Measurements from ENCODE around the gene RNF4.
"Not testable (repeated sequence)": the region's sequence is repeated elsewhere in the genome, so short reads cannot be mapped to it uniquely, and the experiment has no call there.

Gene RNF4

DNA sequence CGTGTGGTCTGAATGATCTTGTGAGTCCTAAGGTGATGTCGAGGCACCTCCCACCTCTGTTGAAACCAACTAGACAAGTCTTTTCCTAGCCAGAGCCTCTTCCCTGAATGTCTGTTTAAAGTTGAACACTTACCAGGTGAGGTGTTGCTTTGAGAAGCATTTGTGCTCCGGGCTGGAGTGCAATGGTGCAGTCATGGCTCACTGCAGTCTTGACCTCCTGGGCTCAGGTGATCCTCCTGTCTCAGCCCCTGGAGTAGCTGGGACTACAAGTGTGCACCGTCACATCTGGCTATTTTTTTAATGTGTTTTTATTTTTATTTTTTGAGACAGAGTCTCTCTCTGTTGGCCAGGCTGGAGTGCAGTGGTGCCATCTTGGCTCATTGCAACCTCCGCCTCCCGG, 18.1 kb downstream of the RNF4 start:
- DNase-seq (ENCODE audit: low spot score) = no peak

GRCh38 chr4:2487632-2488031, 18.7 kb downstream of the RNF4 start:
- DNase-seq (ENCODE audit: low spot score) = no peak

- no peak for DNase-seq (ENCODE audit: low spot score)
Observed at GRCh38 chr4:2489081-2489805, 20.3 kb downstream of the RNF4 start.

DNA sequence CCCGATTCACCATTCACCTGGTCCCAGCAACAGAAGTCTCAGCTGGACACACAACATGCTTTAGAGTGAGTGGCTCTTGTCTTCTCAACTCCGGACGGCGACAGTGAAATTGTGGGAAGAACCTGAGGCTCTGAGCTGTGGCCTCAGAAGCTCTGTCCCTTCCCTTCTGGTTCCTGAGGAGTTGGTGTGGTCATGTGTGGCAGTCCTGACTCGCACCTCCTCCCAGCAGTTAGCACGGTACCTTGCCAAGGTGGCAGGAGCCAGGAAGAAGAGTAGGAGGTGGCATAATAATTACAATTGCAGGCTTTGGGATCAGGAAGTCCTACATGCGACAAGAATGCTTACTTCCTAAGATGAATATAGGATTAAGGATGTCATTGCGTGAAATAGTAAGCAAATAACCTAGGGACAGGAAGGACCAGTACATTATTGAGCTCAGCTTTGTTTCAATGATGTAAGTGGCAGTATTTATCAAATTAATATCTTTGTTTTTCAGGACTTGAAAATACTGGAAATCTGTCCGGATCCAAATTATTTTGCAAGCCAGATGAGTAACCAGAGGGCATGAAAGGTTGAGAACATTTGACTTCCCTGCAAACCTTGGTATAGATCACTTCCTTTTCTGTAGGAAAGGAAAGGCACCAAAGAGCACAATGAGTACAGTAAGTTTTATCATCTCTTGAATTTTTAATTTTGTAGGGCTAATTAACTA, 21.1 kb downstream of the RNF4 start:
- DNase-seq (ENCODE audit: low spot score) = no peak

- DNase-seq (ENCODE audit: low spot score) = no peak
Observed at GRCh38 chr4:2492970-2493369, 24.1 kb downstream of the RNF4 start.

DNA sequence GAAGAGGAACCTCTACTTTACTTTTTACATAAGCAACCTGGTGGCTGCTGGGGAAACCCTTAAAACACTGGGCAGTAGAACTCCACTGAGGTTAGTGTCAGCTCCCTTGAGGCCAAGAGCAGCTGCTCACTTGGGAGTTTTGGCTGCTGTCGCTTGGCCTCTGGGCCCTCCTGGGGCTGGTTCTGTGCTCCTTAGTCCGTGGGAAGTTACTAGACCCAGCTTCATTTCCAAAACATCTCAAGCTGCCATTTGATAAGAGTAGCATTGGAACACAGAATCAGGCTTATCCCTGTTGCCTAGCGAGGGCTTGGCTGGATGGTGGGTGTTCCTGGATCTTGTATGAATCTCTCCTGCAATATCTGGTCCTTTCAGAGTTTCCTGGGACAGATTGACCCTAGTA, 26.1 kb downstream of the RNF4 start:
- DNase-seq (ENCODE audit: low spot score) = no peak

- no peak for DNase-seq (ENCODE audit: low spot score)
Observed at GRCh38 chr4:2497324-2497723, 28.4 kb downstream of the RNF4 start.

DNA sequence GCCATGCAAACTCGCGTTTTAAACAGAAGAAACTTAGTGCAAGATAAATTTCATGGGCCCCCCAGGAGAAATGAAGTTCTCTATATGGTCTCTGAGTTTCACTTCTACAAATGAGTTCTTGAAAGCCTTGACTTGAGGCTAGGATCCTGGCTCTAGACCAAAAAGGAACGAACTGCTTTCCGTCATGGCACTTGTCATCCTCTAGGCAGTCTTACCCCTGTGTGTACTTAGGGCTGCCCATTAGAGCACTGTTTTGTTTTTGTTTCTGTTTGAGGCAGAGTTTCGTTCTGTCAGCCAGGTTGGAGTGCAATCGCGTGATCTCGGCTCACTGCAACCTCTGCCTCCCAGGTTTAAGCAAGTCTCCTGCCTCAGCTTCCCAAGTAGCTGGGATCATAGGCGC, 29.0 kb downstream of the RNF4 start:
- no peak for DNase-seq (ENCODE audit: low spot score)

DNA sequence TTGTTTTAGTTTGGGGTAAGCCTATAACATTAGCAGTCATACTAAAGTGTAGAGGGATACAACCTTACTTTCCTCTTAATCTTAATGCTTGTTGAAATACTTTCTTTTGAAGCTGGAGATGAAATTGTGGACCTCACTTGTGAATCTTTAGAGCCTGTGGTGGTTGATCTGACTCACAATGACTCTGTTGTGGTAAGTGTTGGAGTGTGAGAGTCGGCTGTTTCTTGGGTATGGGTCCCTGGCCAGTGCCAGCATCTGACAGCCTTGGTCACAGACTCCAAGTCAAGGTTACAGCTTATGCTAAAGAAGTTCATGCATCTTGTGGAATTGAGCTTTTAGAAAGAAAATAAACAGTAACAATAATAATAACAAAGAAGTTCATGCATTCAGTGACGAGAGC, 31.6 kb downstream of the RNF4 start:
- DNase-seq (ENCODE audit: low spot score) = no peak

DNA sequence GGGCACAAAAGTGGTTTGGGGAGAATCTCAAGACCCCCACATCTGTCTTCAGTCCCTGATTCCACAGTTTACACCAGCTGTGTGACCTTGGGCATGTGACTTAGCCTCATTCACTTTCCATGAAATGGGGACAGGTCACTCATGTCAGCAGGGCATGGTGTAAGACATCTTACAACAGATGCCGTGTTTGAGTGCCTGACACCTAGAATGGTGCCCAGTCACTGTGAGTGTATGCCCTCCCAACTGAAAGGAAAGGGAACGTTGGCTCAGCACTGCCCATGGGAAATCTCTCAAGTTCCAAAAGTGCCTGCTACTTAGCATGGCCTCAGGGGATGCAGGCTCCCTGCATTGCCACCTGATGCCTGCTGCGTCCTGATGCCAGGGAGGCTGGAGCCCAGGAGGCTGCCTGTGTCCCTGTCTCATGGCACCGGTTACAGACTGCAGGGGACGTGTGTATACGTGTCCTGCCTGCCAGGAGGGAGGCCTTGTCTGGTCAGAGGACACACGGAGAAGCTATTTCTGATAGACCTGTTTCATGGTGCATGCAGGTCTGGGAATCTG, 32.2 kb downstream of the RNF4 start:
- DNase-seq (ENCODE audit: low spot score) = no peak

DNA sequence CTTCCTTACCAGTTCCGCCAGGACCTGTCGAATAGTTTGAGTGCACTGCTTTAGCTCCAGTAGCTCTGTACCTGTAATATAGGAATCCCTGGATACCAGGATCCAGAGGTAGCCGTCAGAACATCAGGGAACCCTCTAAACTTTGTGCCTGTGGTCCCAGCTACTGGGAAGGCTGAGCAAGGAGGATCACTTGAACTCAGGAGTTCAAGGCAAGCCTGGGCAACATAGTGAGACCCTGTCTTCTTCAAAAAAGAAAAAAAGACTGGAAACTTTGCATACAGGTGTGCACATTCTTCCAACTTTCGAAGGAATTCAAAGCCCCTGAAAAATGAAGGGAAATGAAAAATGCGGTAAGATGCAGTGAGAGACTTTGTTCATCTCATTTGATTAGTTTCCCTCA, 34.9 kb downstream of the RNF4 start:
- no peak for DNase-seq (ENCODE audit: low spot score)

DNA sequence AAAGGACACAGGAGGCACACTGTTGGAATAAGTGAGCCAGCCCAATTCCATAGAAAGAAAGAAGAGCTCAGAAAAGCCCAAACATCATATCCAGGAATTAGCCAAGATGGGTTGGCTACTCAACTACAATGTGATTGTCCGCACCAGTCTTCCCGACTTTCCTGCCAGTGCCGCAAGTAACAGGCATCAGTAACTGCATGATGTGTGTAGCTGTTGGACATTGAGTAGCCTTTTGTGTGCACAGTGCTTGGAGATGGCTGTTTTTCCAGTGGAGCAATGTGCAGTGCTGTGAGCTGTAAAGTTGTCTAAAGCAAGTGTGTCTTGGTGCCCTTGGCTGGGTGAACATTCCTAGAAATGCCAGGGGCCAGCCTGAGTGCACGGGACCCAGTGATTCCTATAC, 38.4 kb downstream of the RNF4 start:
- DNase-seq (ENCODE audit: low spot score) = no peak

DNA sequence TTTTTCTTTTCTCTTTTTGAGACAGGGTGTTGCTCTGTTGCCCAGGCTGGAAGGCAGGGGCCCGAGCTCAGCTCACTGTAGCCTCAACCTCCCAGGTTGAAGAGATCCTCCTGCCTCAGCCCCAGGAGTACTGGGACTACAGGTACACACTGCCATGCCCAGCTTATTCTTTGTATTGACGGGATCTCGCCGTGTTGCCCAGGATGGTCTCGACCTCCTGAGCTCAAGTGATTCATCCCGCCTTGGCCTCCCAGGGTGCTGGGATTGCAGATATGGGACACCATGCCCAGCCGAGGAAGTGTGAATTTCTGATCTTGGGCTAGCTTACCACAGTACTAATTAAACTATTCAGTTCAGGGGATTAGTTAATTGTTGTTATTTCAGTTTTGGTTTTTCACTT, 38.9 kb downstream of the RNF4 start:
- no peak for DNase-seq (ENCODE audit: low spot score)

GRCh38 chr4:2510351-2511259, 41.7 kb downstream of the RNF4 start:
- no peak for DNase-seq (ENCODE audit: low spot score)

GRCh38 chr4:2511645-2512131, 42.8 kb downstream of the RNF4 start:
- no peak for DNase-seq (ENCODE audit: low spot score)

DNA sequence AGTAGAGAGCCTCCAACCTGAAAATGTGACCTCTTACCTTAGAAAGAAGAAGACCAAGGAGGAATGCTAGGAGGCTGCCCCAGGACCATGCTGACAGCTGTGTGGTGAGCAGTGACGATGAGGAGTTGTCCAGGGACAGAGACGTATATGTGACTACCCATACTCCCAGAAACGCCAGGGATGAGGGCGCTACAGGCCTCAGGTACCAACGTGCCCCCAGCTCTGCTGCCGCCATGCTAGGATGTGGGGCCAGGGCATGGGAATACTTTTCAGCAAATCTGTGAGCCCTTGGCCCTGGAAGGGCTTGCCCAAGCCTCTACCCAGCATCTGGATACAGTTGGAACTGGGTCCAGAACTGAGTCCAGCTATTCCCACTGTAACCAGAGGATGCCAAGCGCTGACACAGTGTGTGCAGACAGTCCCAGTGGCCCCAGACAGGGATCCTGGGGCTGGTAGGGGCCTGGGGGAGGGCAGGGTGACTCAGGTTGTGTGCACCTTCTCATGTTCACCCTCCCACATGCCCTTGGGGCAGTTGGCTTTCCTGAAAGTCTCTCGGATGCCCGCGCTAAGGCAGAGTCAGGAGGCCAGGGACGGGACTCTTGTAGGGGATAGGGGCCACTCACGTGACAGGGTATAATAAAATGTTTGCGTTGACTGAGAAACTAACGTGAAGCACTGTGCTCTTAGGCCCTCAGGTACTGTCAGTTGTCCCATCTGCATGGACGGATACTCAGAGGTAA, 43.7 kb downstream of the RNF4 start:
- no peak for DNase-seq (ENCODE audit: low spot score)

DNA sequence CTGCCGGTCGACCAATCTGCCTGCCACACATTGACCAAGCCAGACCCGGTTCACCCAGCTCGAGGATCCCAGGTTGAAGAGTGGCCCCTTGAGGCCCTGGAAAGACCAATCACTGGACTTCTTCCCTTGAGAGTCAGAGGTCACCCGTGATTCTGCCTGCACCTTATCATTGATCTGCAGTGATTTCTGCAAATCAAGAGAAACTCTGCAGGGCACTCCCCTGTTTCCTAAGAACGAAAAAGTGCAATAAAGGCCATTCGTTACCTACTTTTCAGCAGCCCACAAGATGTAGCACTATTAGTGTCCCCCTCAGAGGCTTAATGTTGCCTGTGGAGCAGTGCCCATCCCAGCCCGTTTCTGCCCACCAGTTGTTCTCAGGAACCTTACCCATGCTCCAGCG, 45.3 kb downstream of the RNF4 start:
- not testable (repeated sequence) for DNase-seq (ENCODE audit: low spot score)

GRCh38 chr4:2514944-2515343, 46.0 kb downstream of the RNF4 start:
- DNase-seq (ENCODE audit: low spot score) = not testable (repeated sequence)

DNA sequence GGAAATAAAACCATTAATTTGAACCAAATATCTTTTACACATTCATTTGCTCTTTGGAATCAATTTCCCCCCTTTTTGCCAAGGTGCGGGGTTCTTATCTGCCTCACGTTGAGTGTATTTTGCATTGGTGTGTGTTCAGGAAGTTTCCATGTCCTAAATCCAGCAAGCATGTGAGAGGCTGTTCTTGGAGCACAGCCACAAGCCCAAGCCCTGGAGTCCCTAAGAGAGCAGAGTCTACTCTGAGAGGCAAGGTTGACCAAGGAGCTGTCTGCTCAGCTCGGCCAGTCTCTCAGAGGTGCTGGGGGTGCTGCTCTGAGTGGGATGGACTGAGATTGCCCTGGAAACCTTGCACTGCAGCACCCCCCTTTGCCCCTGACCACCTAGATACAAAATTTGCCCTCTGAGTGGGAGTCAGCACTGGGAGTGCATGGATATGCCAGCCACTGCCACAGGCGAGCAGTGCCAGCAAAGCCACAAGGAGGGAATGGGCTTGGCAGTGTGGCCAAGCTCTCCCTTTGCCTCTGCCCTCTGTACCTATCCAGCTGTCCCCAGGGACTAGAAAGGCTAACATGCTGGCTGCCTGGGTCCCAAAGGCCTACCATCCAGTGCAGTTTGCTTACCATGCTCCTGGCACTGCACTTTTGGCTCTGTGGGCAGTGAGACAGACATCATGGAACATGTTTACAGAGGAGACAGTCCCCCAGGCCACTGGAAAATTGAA, 47.1 kb downstream of the RNF4 start:
- no peak for DNase-seq (ENCODE audit: low spot score)

- no peak for DNase-seq (ENCODE audit: low spot score)
Observed at GRCh38 chr4:2516635-2517034, 47.7 kb downstream of the RNF4 start.

All from SK-N-DZ (cell line).